CD4-positive, alpha-beta T cell (primary cell): ENCODE results near the gene OBP2A. TPM values are rescaled to one million over a fixed set of nuclear protein-coding genes. Genes with fewer than 3 reads are reported as not detected.

Experiments used
- ATAC-seq: fragments of 200-7000 bp; cut with Tn5 transposase; one replicate; pipeline ENCODE4 v1.10.0; 2022; ENCODE audit warnings: mild to moderate bottlenecking; ENCODE audit not compliant: poor library complexity
- CTCF ChIA-PET: fragments of 350-600 bp; sonication (Branson Sonifier 250); formaldehyde crosslinking; loops from one replicate; lab custom pipeline; 2021; ENCODE audit warnings: antibody characterized with exemption, inconsistent platforms; lab: Charles Lee
- POLR2A ChIA-PET: fragments of 350-600 bp; sonication (Branson Sonifier 250); formaldehyde crosslinking; loops from one replicate; lab custom pipeline; 2021; ENCODE audit warnings: antibody characterized with exemption, inconsistent platforms; lab: Charles Lee
- DNase-seq, 14 experiments: peaks; one replicate each; pipeline ENCODE4 v3.0.0-alpha.2; 2013 to 2020; ENCODE audit warnings: mixed read lengths in 2 of 14
- H3K27ac ChIP-seq, 2 donors: one replicate each; pipeline versions ENCODE4 v1.5.1 to v1.7.0; 2013; ENCODE audit warnings: low read length in 2 of 2, low read depth in 1 of 2, mild to moderate bottlenecking in 1 of 2
- H3K27me3 ChIP-seq, 2 experiments: 1 replicate in 1 of 2; 2 replicates in 1 of 2; pipeline versions ENCODE4 v1.6.1 to v1.7.0; 2013; ENCODE audit warnings: low read length in 2 of 2, control low read depth in 1 of 2, mild to moderate bottlenecking in 1 of 2, moderate library complexity in 1 of 2; ENCODE audit not compliant: insufficient read depth in 2 of 2, control insufficient read depth in 1 of 2
- H3K36me3 ChIP-seq: one replicate; pipeline ENCODE4 v1.6.1; 2013; ENCODE audit warnings: low read length, control low read depth; ENCODE audit not compliant: insufficient read depth
- H3K4me1 ChIP-seq: one replicate; pipeline ENCODE4 v1.6.1; 2013; ENCODE audit warnings: low read length, control low read depth; ENCODE audit not compliant: insufficient read depth
- H3K4me3 ChIP-seq: one replicate; pipeline ENCODE4 v1.5.1; 2013; ENCODE audit warnings: mild to moderate bottlenecking, low read length, moderate library complexity
- H3K9me3 ChIP-seq, 2 experiments: 1 replicate in 1 of 2; 2 replicates in 1 of 2; pipeline versions ENCODE4 v1.6.1 to v1.7.0; 2013; ENCODE audit warnings: low read length in 2 of 2, mild to moderate bottlenecking in 2 of 2, control low read depth in 1 of 2, moderate library complexity in 1 of 2; ENCODE audit not compliant: control insufficient read depth in 1 of 2, insufficient read depth in 1 of 2
- H3K27ac Mint-ChIP-seq: one replicate; pipeline ENCODE4 v1.8.0; 2020; ENCODE audit warnings: mixed read lengths
- H3K27me3 Mint-ChIP-seq: one replicate; pipeline ENCODE4 v1.8.0; 2021; ENCODE audit warnings: mixed read lengths
- H3K36me3 Mint-ChIP-seq: one replicate; pipeline ENCODE4 v1.8.0; 2021; ENCODE audit warnings: low read depth, mixed read lengths
- H3K4me1 Mint-ChIP-seq: one replicate; pipeline ENCODE4 v1.8.0; 2021; ENCODE audit warnings: low read depth, mixed read lengths
- H3K4me3 Mint-ChIP-seq: one replicate; pipeline ENCODE4 v1.8.0; 2020; ENCODE audit warnings: mild to moderate bottlenecking, mixed read lengths
- H3K9me3 Mint-ChIP-seq: one replicate; pipeline ENCODE4 v1.8.0; 2020; ENCODE audit warnings: mixed read lengths
- CTCF ChIP-seq: fragments of 200-600 bp; IDR thresholded peaks from one replicate; pipeline ENCODE4 v1.8.0; 2022; ENCODE audit warnings: antibody characterized with exemption, mild to moderate bottlenecking
- intact Hi-C, 2 experiments: fragments of 100-400 bp; cut with DNase I in 1 of 2; cut with micrococcal nuclease in 1 of 2; formaldehyde crosslinking; loops; one replicate each; pipeline versions ENCODE4 v1.15.1 to v1.9.0; 2023 to 2025; cut with DNase I, micrococcal nuclease
- total RNA-seq, 174 experiments: library from RNA in 2 of 174; stranded (reverse) in 2 of 174; gene quantifications; one replicate each; pipeline ENCODE4 v1.2.3 and lab custom pipeline; 2021 to 2026

OBP2A gene
- total RNA-seq, 2 experiments from 2014 or later, result not detected

GRCh38 chr9:135567311-135567710, 21.4 kb downstream of the OBP2A start:
- CTCF ChIA-PET, result no interaction called here
- Mint-ChIP-seq H3K4me1 (no peaks in the 10 kb centered on the region), H3K36me3 (no peaks in the 10 kb centered on the region), H3K27ac (no peak overlapping the region), H3K9me3 (peaks cover 6% of the 10 kb centered on the region), H3K27me3 (peaks cover 20% of the 10 kb centered on the region), H3K4me3 (no peak overlapping the region)
- peaks cover 5 to 7% of the 10 kb centered on the region in 2 experiments for H3K27me3 ChIP-seq
- peaks cover 0 to 7% of the 10 kb centered on the region in 2 experiments for H3K9me3 ChIP-seq
- intact Hi-C loops, result no loop called here
- DNase-seq (no peak), ATAC-seq (no peak)
- no peaks in the 10 kb centered on the region for H3K36me3 ChIP-seq
- POLR2A ChIA-PET, result no interaction called here
- no peaks in the 10 kb centered on the region for H3K4me1 ChIP-seq
- no peak overlapping the region for H3K27ac ChIP-seq
- no peak for TF ChIP-seq CTCF
- no peak overlapping the region for H3K4me3 ChIP-seq

- ChIA-PET CTCF (no interaction called here), POLR2A (no interaction called here)
- ATAC-seq, result no peak
- H3K4me3 Mint-ChIP-seq, result no peak overlapping the region
- intact Hi-C loops, result no loop called here
- no peak overlapping the region for H3K27ac ChIP-seq
- H3K36me3 ChIP-seq, result no peaks in the 10 kb centered on the region
- peaks cover 6 to 10% of the 10 kb centered on the region in 2 experiments for H3K27me3 ChIP-seq
- no peak overlapping the region for H3K27ac Mint-ChIP-seq
- no peak for TF ChIP-seq CTCF
- H3K9me3 Mint-ChIP-seq, result peaks cover 6% of the 10 kb centered on the region
- H3K4me3 ChIP-seq, result no peak overlapping the region
- peaks cover 0 to 7% of the 10 kb centered on the region in 2 experiments for H3K9me3 ChIP-seq
- H3K4me1 ChIP-seq, result no peaks in the 10 kb centered on the region
- no peaks in the 10 kb centered on the region for H3K36me3 Mint-ChIP-seq
- H3K4me1 Mint-ChIP-seq, result no peaks in the 10 kb centered on the region
- H3K27me3 Mint-ChIP-seq, result peaks cover 20% of the 10 kb centered on the region
- DNase-seq, result no peak
Observed at GRCh38 chr9:135568026-135568425, 22.1 kb downstream of the OBP2A start.

- H3K36me3 Mint-ChIP-seq, result no peaks in the 10 kb centered on the region
- H3K4me1 Mint-ChIP-seq, result no peaks in the 10 kb centered on the region
- H3K4me1 ChIP-seq, result no peaks in the 10 kb centered on the region
- no peak for TF ChIP-seq CTCF
- H3K4me3 Mint-ChIP-seq, result no peak overlapping the region
- peaks cover 7 to 11% of the 10 kb centered on the region in 2 experiments for H3K9me3 ChIP-seq
- no peak overlapping the region for H3K27ac Mint-ChIP-seq
- no peak overlapping the region for H3K4me3 ChIP-seq
- H3K27me3 ChIP-seq, result peaks cover 9 to 12% of the 10 kb centered on the region in 2 experiments
- no peaks in the 10 kb centered on the region for H3K36me3 ChIP-seq
- ChIA-PET POLR2A (no interaction called here), CTCF (no interaction called here)
- H3K27ac ChIP-seq, result no peak overlapping the region
- intact Hi-C loops, result no loop called here
- H3K9me3 Mint-ChIP-seq, result peaks cover 6% of the 10 kb centered on the region
- DNase-seq (no peak), ATAC-seq (no peak)
- H3K27me3 Mint-ChIP-seq, result peaks cover 10% of the 10 kb centered on the region
Observed at GRCh38 chr9:135570456-135570855, 24.5 kb downstream of the OBP2A start.
